Mesenchymal stem cell (in vitro differentiated cells and primary cell): ENCODE results near the gene HSPA6.

Source experiments
- DNase-seq: peaks from one replicate; pipeline ENCODE4 v3.0.0-alpha.2; 2013
- H2AFZ ChIP-seq: one replicate; pipeline ENCODE4 v1.6.1; 2013; ENCODE audit warnings: low read depth, mild to moderate bottlenecking, control low read depth, inconsistent platforms, low read length, moderate library complexity
- H2AK5ac ChIP-seq: 2 replicates; pipeline ENCODE4 v1.6.1; 2013; ENCODE audit warnings: low read length, moderate library complexity, mild to moderate bottlenecking, inconsistent platforms; ENCODE audit not compliant: severe bottlenecking
- H2BK120ac ChIP-seq: one replicate; pipeline ENCODE4 v1.6.1; 2013; ENCODE audit warnings: low read depth, mild to moderate bottlenecking, inconsistent platforms, low read length, moderate library complexity
- H2BK12ac ChIP-seq, 2 experiments: one replicate each; pipeline ENCODE4 v1.6.1; 2013; ENCODE audit warnings: inconsistent platforms in 2 of 2, low read length in 2 of 2, mild to moderate bottlenecking in 2 of 2, moderate library complexity in 2 of 2, control low read depth in 1 of 2
- H2BK15ac ChIP-seq: one replicate; pipeline ENCODE4 v1.6.1; 2013; ENCODE audit warnings: mild to moderate bottlenecking, low read depth, inconsistent platforms; ENCODE audit not compliant: poor library complexity, severe bottlenecking
- H2BK5ac ChIP-seq: 2 replicates; pipeline ENCODE4 v1.6.1; 2013; ENCODE audit warnings: low read depth, mild to moderate bottlenecking, low read length, control low read depth, inconsistent platforms; ENCODE audit not compliant: poor library complexity, severe bottlenecking
- H3K14ac ChIP-seq, 2 experiments: one replicate each; pipeline ENCODE4 v1.6.1; 2013; ENCODE audit warnings: inconsistent platforms in 2 of 2, low read length in 2 of 2, control low read depth in 1 of 2, mild to moderate bottlenecking in 1 of 2, moderate library complexity in 1 of 2
- H3K18ac ChIP-seq, 2 experiments: one replicate each; pipeline ENCODE4 v1.6.1; 2013; ENCODE audit warnings: inconsistent platforms in 2 of 2, low read length in 2 of 2, control low read depth in 1 of 2, low read depth in 1 of 2, mild to moderate bottlenecking in 1 of 2
- H3K23ac ChIP-seq, 2 experiments: one replicate each; pipeline ENCODE4 v1.6.1; 2013; ENCODE audit warnings: inconsistent platforms in 2 of 2, low read length in 2 of 2, mild to moderate bottlenecking in 2 of 2, moderate library complexity in 2 of 2, control low read depth in 1 of 2
- H3K27ac ChIP-seq: 2 replicates; pipeline ENCODE4 v1.5.1; 2013; ENCODE audit warnings: mild to moderate bottlenecking, moderate library complexity, low read length, control low read depth, inconsistent platforms; ENCODE audit not compliant: poor library complexity, severe bottlenecking
- H3K27me3 ChIP-seq, 2 experiments: 2 replicates each; pipeline versions ENCODE4 v1.6.1 to v1.7.0; 2013; ENCODE audit warnings: low read length in 2 of 2, mild to moderate bottlenecking in 2 of 2, moderate library complexity in 2 of 2, control low read depth in 1 of 2, inconsistent platforms in 1 of 2; ENCODE audit not compliant: control insufficient read depth in 1 of 2, insufficient read depth in 1 of 2
- H3K36me3 ChIP-seq, 2 experiments: 2 replicates each; pipeline versions ENCODE4 v1.6.1 to v1.7.0; 2013; ENCODE audit warnings: low read length in 2 of 2, control low read depth in 1 of 2, inconsistent platforms in 1 of 2, low read depth in 1 of 2, mild to moderate bottlenecking in 1 of 2; ENCODE audit not compliant: insufficient read depth in 2 of 2, control insufficient read depth in 1 of 2
- H3K4ac ChIP-seq, 2 experiments: one replicate each; pipeline ENCODE4 v1.6.1; 2013; ENCODE audit warnings: inconsistent platforms in 2 of 2, low read length in 2 of 2, mild to moderate bottlenecking in 2 of 2, moderate library complexity in 2 of 2, control low read depth in 1 of 2, low read depth in 1 of 2
- H3K4me1 ChIP-seq: 2 replicates; pipeline ENCODE4 v1.6.1; 2013; ENCODE audit warnings: low read depth, low read length, control low read depth; ENCODE audit not compliant: control insufficient read depth, insufficient read depth
- H3K4me2 ChIP-seq: 2 replicates; pipeline ENCODE4 v1.6.1; 2013; ENCODE audit warnings: low read length, mild to moderate bottlenecking, inconsistent platforms; ENCODE audit not compliant: poor library complexity, severe bottlenecking
- H3K4me3 ChIP-seq, 2 experiments: 2 replicates each; pipeline versions ENCODE4 v1.5.1 to v1.7.0; 2013; ENCODE audit warnings: low read length in 2 of 2, mild to moderate bottlenecking in 2 of 2, control low read depth in 1 of 2, low read depth in 1 of 2; ENCODE audit not compliant: insufficient read depth in 1 of 2
- H3K79me1 ChIP-seq: replicated peaks from 2 replicates; pipeline ENCODE4 v1.6.1; 2013; ENCODE audit warnings: mild to moderate bottlenecking, control low read depth, low read length, inconsistent platforms; ENCODE audit not compliant: poor library complexity, severe bottlenecking
- H3K9ac ChIP-seq: 2 replicates; pipeline ENCODE4 v1.7.0; 2013; ENCODE audit warnings: mild to moderate bottlenecking, low read length, moderate library complexity
- H3K9me3 ChIP-seq: 2 replicates; pipeline ENCODE4 v1.7.0; 2013; ENCODE audit warnings: mild to moderate bottlenecking, low read length; ENCODE audit not compliant: control insufficient read depth
- H4K8ac ChIP-seq: one replicate; pipeline ENCODE4 v1.6.1; 2013; ENCODE audit warnings: inconsistent platforms, mild to moderate bottlenecking, low read length, moderate library complexity
- H4K91ac ChIP-seq: one replicate; pipeline ENCODE4 v1.6.1; 2013; ENCODE audit warnings: mild to moderate bottlenecking, low read length, inconsistent platforms
- WGBS: methylation state at CpG from one replicate; pipeline ENCODE4 v1.1.7; 2013; ENCODE audit warnings: mixed read lengths; 5-methylcytosine and 5-hydroxymethylcytosine counted together

Gene HSPA6

GRCh38 chr1:161486806-161487741, 37.3 kb upstream of the HSPA6 start:
- peak overlapping the region; percentile 39 for H3K9ac ChIP-seq
- no peak overlapping the region for H2BK12ac ChIP-seq
- H3K4me1 ChIP-seq: no peaks in the 10 kb centered on the region
- no peaks in the 10 kb centered on the region for H3K79me1 ChIP-seq
- WGBS: 49% methylated on average over 7 of the region's 8 CpGs
- no peak overlapping the region for H3K4me2 ChIP-seq
- peak; percentile 69 for DNase-seq
- H3K4me3 ChIP-seq: peak overlapping the region in 1 of 2 experiments; percentile 57
- H4K8ac ChIP-seq: no peak overlapping the region
- no peaks in the 10 kb centered on the region for H3K36me3 ChIP-seq
- no peak overlapping the region for H4K91ac ChIP-seq
- H3K27me3 ChIP-seq: peaks cover 61 to 70% of the 10 kb centered on the region in 2 experiments
- no peaks in the 10 kb centered on the region for H3K9me3 ChIP-seq
- no peak overlapping the region for H2AK5ac ChIP-seq
- no peak overlapping the region for H3K4ac ChIP-seq
- H3K27ac ChIP-seq: no peak overlapping the region
- no peak overlapping the region for H3K18ac ChIP-seq
- no peak overlapping the region for H2BK5ac ChIP-seq
- H3K23ac ChIP-seq: no peak overlapping the region
- no peak overlapping the region for H3K14ac ChIP-seq
- no peak overlapping the region for H2BK120ac ChIP-seq
- no peak overlapping the region for H2BK15ac ChIP-seq
- H2AFZ ChIP-seq: no peak overlapping the region

- Histone ChIP-seq H3K18ac (no peak overlapping the region), H3K27me3 (peaks cover 57 to 61% of the 10 kb centered on the region in 2 experiments), H3K9me3 (no peaks in the 10 kb centered on the region), H4K8ac (no peak overlapping the region), H2AK5ac (no peak overlapping the region), H3K36me3 (no peaks in the 10 kb centered on the region), H3K27ac (no peak overlapping the region), H2AFZ (no peak overlapping the region), H2BK5ac (no peak overlapping the region), H3K4ac (no peak overlapping the region), H3K14ac (no peak overlapping the region), H3K79me1 (no peaks in the 10 kb centered on the region), H3K4me2 (no peak overlapping the region), H3K4me1 (no peaks in the 10 kb centered on the region), H4K91ac (no peak overlapping the region), H2BK15ac (no peak overlapping the region), H3K23ac (no peak overlapping the region), H2BK12ac (no peak overlapping the region), H2BK120ac (no peak overlapping the region), H3K9ac (no peak overlapping the region), H3K4me3 (no peak overlapping the region)
- WGBS: 93% methylated on average over 5 of the region's 5 CpGs
- DNase-seq: no peak
These were observed 32.9 kb upstream of the HSPA6 start for GRCh38 chr1:161491472-161491871.

- Histone ChIP-seq H3K4me1 (no peaks in the 10 kb centered on the region), H3K18ac (no peak overlapping the region), H4K91ac (no peak overlapping the region), H3K36me3 (no peaks in the 10 kb centered on the region), H2BK15ac (no peak overlapping the region), H3K14ac (no peak overlapping the region), H3K9me3 (no peaks in the 10 kb centered on the region), H3K9ac (no peak overlapping the region), H3K27me3 (peaks cover 51 to 70% of the 10 kb centered on the region in 2 experiments), H4K8ac (no peak overlapping the region), H2AK5ac (no peak overlapping the region), H2BK12ac (no peak overlapping the region), H3K4me3 (no peak overlapping the region), H3K27ac (no peak overlapping the region), H3K4me2 (no peak overlapping the region), H3K23ac (no peak overlapping the region), H2BK120ac (no peak overlapping the region), H2AFZ (no peak overlapping the region), H2BK5ac (no peak overlapping the region), H3K4ac (no peak overlapping the region), H3K79me1 (no peaks in the 10 kb centered on the region)
- no peak for DNase-seq
- 73% methylated on average over 2 of the region's 2 CpGs for WGBS
These were observed 31.5 kb upstream of the HSPA6 start for GRCh38 chr1:161492827-161493226.

GRCh38 chr1:161494091-161494735, 30.1 kb upstream of the HSPA6 start:
- H2AFZ ChIP-seq: no peak overlapping the region
- H3K14ac ChIP-seq: no peak overlapping the region
- H2BK120ac ChIP-seq: no peak overlapping the region
- no peak overlapping the region for H3K23ac ChIP-seq
- H3K79me1 ChIP-seq: no peaks in the 10 kb centered on the region
- H2BK5ac ChIP-seq: no peak overlapping the region
- WGBS: 74% methylated on average over 2 of the region's 3 CpGs
- H3K27ac ChIP-seq: no peak overlapping the region
- H3K18ac ChIP-seq: no peak overlapping the region
- H2BK15ac ChIP-seq: no peak overlapping the region
- H3K9ac ChIP-seq: no peak overlapping the region
- H3K9me3 ChIP-seq: no peaks in the 10 kb centered on the region
- no peak for DNase-seq
- no peak overlapping the region for H4K8ac ChIP-seq
- no peak overlapping the region for H3K4ac ChIP-seq
- H3K27me3 ChIP-seq: peaks cover 43 to 68% of the 10 kb centered on the region in 2 experiments
- no peak overlapping the region for H3K4me2 ChIP-seq
- H2AK5ac ChIP-seq: no peak overlapping the region
- no peak overlapping the region for H4K91ac ChIP-seq
- no peaks in the 10 kb centered on the region for H3K36me3 ChIP-seq
- H3K4me1 ChIP-seq: no peaks in the 10 kb centered on the region
- no peak overlapping the region for H2BK12ac ChIP-seq
- no peak overlapping the region for H3K4me3 ChIP-seq
